GM19324 (cell line): ENCODE data around the gene TNFRSF9.
"Not testable (repeated sequence)": the region's sequence is repeated elsewhere in the genome, so short reads cannot be mapped to it uniquely, and the experiment has no call there.

Source experiments
- ATAC-seq: cut with Tn5 transposase; IDR thresholded peaks from one replicate; pipeline ENCODE4 v1.9.1; 2021; ENCODE audit warnings: mild to moderate bottlenecking, moderate library complexity; ENCODE audit not compliant: unreplicated experiment, low FRiP score

The TNFRSF9 gene

DNA sequence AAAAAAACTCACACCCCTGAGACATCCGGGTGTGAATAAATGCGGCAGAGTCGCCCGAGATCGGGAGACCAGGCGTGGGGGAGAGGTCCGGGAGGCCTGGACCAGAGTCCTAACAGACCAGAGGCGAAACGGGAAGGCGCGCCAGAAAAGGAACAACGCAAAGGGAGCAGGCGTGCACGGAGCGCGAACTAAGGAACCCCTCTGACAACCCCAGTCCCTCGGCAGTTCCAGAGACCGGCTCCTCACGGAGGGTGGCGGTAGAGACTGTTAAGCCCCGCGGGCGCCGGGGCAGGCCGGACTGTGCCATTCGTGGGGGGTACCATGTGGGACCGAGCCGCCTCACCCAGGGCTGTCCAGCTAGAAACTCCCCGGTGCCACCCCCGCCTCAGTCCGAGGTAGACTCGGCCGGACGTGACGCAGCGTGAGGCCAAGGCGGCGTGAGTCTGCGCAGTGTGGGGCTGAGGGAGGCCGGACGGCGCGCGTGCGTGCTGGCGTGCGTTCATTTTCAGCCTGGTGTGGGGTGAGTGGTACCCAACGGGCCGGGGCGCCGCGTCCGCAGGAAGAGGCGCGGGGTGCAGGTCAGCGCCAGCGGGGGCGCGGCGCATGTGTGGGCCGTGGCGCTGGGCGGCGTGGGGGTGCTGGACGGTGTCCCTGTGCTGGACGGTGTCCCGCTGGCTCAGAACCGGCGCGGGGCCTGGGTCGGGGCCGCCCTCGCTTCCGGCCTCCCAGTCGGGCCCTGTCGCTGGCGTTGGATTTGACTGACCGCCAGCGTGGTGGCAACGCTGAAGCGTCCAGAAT, 20.8 kb upstream of the TNFRSF9 start, which contains the start of gene PARK7:
Gene PARK7, plus strand, starts transcription at position 496 of the 798 bp plus-strand sequence. CDS start 1,075 bp downstream, outside the sequence.
- peak; percentile 93 for ATAC-seq

DNA sequence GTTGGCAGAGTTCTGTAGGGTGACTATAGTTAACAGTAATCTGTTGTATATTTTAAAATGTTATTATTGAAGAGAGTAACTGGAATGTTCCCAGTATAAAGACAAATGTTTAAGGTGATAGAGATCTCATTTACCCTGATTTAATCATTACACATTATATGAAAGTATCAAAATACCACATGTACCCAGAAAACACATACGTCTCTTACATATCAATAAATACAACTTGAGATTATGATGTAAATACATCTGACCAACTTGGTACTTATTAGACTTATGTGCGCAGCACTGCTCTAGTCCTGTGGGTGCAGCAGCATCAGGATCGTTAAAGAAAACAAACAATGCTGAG, 20.2 kb upstream of the TNFRSF9 start:
- no peak for ATAC-seq

DNA sequence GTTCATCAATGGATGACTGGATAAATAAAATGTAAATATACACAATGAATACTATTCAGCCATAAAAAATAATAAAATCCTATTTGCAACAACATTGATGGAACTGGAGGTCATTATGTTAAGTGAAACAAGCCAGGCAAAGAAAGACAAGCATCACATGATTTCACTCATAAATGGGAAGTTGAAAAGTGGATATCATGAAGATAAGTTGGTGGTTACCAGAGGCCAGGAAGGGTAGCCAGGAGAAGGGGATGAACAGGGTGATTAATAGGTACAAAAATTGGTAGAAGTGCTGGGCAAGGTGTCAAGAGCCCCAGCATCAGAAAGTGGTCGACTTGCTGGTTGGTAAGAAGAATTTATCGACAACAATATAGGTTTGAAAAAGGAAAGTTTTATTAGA, 19.5 kb upstream of the TNFRSF9 start:
- no peak for ATAC-seq

DNA sequence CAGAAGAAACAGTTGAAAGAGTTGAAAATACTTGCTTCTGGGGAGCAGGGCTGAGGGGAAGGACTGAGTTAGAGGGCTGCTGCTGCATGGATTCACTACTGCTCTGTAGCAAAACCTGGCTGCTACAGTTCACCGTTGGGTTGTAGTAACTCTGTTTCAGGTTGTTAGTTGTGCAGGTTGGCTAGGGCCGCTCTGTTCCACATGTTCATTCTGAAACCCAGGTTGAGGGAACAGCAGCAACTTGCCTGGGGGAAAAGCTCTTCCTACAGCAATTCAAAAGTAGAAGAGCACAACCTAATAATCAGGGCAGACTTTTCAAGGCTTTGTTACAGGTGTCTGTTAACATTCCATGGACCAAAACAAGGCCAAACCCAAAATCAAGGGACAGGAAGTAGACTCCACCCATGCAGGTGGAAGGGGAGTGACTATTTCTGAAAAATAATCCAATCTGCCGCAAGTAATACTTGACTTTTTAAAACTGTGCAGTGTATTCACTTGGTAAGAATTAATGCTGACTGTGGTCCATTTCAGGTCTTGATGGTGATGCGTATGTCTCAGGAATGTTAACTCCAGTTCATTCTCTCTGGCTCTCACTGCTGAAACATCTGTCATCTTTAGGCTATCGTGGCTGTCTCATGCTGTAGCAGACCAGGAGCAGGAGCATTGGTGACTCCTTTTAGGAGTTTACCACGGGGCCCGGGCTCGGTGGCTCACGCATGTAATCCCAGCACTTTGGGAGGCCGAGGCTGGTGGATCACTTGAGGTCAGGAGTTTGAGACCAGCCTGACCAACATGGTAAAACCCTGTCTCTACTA, 15.8 kb upstream of the TNFRSF9 start:
- no peak for ATAC-seq

DNA sequence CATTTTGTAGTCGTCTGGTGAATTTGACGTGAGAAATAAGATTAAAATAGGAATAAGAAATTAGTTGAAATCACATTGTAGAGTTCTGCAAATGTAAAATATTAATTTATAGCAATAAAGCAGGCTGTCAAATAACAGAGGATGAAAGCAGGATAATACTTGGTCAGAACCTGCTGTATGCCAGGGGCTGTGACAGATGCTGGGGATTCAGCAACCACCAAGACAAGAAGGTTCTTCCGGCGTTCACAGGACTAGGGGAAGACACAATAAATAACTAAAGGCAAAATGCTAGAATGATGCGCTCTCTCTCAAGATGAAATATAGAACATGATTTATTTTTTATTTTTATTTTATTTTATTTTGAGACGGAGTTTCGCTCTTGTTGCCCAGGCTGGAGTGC, 14.0 kb upstream of the TNFRSF9 start:
- no peak for ATAC-seq

DNA sequence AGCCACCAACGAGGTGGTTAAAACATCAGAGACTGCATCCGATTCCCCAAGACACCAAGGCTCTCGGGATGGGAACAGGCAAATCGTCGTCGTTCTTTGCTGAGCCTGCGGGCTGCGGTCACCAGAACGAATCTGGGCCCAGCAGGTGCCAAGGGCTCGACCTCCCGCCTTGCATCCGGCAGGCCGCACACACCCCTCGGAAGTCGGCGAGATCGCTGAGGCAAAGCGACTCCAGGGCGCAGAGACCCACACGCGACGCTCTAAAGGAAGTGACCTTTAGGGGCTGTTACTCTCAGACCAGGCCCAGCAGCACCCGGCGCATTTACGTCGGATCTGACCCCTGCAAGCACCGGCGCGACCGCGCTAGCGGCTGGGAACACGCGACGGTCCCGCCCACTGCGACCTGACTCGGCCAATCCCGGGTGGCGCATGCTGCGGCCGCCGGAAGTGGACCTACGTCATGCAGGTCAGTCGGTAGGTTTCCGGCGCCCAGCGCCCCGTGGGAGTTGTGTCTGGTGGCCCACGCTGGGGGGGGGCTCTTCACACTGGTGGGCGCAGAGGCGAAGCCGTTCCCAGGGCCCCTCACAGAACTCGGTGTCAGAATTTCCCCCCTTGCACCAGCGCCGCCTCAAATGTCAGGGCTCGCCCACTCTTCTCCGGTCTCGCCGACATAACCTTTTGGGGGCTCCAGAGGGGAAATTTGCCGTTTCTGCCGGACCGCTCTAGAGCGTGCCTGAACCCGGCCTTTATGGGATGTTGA, 13.4 kb upstream of the TNFRSF9 start:
- ATAC-seq, result peak; percentile 97

DNA sequence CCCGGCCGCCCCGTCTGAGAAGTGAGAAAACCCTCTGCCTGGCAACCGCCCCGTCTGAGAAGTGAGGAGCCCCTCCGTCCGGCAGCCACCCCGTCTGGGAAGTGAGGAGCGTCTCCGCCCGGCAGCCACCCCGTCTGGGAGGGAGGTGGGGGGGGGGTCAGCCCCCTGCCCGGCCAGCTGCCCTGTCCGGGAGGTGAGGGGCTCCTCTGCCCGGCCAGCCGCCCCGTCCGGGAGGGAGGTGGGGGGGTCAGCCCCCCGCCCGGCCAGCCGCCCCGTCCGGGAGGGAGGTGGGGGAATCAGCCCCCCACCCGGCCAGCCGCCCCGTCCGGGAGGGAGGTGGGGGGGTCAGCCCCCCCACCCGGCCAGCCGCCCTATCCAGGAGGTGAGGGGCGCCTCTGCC, 12.2 kb upstream of the TNFRSF9 start:
- not testable (repeated sequence) for ATAC-seq

DNA sequence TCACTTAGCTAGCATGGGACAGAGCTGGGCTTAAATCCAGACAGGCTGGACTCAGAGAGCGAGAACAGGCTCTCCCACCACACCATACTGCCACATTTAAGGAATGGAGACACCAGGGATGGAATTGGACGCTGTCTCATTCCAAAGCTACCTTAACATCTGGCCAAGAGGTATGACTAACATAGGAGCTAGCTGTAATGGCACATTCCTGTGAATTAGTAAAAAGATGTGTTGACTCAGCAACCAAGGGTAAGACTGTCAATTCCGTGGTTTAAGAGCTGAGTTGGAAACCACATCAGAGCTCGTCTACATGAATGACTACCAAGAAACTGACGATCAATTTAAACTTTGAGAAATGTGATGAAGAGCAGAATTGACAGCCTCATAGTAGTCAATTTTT, 8.3 kb upstream of the TNFRSF9 start:
- ATAC-seq, result no peak

DNA sequence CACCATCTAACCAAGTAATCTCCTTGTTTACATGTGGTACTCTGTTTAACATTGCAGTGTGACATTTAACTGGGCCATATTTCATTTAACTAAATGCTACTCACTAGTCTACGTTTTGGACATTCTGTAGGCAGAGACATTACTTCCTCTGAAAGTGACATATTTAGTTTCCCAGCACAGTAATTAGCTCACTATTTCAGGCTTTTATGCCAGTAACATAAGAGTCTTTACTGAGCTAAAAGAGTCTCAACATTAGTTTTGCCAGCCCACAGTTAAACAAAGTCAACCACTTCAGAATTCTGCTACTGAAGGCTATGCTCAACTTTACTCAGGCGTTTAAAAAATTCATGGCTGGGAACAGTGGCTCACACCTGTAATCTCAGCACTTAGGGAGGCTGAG, 2.6 kb upstream of the TNFRSF9 start:
- ATAC-seq, result no peak

DNA sequence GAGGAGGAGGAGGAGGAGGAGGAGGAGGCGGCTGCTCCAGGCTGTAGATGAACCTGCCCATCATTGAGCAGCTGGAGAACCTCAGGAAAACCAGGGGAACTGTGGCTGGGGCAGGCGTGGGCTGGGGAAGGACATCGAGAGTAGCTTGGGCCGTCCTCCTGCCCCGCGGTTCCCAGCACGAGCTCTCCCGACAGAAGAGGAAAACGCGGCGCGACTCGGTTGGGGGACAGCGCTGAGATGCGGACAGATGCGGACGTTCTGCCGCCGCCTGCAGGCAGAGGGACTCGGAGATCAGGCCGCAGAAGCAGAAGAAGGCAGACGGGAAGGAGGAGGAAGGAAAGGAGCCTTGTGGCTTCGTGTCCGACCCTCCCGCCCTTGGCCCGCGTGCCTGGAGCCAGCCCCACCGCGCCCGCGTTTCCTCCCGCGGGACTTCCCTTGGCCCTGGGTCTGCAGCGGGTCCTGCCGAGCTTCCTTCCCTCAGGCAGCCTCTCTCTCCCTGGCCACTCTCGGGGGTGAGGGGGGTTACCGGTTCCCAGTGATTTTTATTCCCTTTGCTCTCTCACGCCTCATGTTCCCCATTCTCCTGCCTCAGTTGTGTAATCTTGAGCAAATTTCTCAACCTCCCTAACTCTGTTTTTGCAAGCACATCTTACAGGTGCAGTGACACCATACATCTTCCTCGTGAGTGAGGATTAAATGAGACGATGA, 1.7 kb upstream of the TNFRSF9 start:
- ATAC-seq, result no peak

DNA sequence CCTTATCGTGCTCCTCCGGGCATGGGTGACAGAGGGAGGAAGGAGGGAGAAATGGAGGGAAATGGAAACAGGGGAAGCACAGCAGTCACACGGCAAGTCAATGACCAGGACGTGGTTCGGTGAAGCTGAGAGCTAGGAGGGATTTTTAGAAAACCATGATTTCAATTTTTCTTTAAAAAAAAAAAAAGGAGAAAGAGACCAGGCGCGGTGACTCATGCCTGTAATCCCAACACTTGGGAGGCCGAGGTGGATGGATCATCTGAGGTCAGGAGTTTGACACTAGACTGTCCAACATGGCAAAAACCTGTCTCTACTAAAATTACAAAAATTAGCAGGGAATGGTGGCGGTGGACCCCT, 776 bp upstream of the TNFRSF9 start:
- no peak for ATAC-seq

DNA sequence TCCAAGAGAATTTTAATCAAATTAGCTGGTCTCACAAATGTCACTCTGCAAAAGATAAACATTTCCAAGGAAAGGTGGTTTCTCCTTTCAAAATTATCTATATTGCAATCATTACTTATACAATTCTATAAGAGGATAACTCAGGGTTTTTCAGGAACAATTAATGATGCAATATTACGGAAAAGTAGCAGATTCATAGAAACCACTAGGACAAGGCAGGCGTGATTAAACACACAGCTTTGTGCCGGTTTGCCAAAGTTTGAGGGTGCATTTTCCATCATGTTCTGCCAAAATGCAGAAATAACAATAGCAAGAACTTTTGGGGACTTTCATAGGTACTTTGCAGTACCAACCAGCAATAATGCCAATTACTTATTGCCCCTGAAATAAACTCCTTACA, 605 bp downstream of the TNFRSF9 start:
- no peak for ATAC-seq

DNA sequence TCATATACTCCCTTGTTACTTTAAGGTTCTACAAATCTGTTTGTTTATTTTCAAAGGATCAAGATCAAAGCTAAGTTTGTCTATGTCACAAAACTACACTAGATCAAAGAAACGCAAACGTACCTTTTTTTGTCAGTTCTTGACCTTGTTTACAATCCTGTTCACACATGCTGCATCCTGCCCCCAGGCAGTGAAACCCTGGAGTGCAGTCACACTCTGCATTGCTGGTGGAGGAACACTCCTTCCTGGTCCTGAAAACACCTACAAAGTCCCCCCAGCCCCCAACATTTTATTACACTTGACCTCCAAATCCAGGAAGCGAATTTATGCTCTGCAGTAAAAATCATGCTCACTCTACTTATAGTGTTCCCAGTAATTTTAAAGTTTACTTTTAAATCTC, 2.6 kb downstream of the TNFRSF9 start:
- ATAC-seq, result no peak

DNA sequence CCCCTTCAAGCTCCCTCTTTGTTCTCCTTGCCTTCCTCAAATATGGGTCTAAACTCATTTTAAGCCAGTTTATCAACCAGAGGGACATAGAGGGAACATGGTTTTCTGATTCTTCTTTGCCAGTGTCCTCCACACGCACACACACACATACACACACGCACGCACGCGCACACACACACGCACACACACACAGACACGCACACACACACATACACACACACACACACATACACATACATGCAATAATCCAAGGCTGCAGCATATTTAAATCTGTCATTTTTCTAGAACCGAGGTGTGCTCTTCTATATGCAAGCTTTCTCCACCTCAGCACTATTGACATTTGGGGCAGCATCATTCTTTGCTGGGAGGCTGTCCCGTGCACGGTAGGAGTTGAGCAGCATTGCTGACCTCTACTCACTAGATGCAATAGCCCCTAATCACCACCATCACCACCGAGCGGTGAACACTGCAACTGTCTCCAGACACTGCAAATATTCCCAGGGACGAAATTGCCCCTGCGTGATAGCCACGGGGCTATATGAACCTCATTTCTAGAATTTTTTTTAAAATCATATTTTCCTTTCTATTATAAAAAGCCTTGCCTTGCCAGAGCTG, 8.0 kb downstream of the TNFRSF9 start:
- ATAC-seq, result no peak

DNA sequence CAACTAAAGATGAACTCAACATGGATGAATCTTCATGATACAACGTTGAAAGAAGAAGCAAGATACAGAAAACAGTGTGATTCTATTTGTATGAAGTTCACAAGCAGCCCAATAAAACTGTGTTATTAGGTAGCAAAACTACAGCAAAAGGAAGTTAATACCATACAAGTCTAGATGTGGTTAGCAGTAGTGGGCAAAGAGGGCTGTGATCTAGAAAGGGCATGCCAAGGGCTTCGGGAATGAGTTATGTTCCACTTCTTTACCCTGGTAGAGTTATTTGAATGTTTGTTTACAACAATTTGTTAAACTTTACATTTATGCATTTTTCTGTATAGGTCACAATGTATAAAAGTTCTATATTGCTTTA, 9.2 kb downstream of the TNFRSF9 start:
- no peak for ATAC-seq

DNA sequence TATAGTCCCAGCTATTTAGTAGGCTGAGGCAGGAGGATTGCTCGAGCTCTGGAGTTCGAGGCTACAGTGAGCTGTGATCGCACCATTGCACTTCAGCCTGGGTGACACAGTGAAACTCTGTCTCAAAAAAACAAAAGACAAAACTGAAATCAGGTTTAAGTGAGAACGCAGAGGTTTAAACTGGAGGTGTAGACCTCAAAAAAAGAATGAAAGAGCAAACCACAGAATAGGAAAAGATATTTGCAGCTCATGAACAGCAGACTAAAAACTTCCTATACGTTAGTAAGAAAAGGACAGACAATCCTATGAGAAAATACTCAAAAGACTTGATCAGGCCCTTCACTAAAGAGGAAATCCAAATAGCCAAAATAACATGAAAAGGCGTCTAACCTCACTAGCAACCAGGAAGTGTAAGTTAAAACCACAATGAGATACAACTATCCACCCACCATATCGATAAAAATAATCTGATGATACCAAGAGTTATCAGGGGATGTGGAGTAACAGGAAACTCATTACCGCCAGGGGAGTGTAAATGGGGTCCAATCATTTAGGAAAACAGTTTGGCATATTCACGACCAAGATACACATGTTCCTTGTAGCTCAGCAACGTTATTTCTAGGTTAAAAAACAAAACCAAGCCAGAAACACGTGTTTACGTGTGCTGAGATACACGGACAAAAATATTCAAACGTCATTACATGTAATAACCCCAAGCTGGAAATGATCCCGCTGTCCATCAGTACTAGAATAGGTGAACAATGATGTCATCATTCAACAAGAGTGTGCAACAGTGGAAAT, 9.8 kb downstream of the TNFRSF9 start:
- no peak for ATAC-seq

DNA sequence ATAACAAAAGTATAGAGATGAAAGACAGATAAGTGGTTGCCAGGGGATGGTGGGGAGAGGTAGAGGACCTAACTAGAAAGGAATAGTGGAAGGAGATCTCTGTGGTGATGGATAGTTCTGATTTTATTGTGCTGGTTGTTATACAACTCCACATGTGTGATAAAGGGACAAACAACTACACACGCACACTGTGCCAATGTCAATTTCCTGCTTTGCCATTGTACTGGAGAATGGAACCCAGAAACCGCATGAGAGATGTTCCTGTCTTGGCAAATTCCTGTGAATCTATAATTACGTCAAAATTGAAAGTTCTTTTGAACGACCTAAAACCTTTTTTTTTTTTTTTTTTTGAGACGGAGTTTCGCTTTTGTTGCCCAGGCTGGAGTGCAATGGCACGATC, 11.0 kb downstream of the TNFRSF9 start:
- no peak for ATAC-seq

DNA sequence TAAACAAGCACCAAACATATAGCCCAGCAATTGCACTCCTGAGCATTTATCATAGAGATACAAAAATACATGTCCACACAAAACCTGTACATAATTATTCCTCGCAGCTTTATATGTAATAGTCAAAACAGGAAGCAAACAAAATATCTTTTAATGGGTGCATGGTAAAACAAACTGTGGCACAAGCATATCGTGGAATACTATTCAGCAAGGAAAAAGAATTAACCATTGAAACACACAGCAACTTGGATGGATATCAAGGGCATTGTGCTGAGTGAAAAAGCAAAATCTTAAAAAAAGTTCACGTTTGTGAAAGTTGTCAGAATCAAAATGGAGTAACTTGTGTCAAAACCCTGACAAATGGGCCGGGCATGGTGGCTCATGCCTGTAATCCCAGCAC, 12.4 kb downstream of the TNFRSF9 start:
- no peak for ATAC-seq

DNA sequence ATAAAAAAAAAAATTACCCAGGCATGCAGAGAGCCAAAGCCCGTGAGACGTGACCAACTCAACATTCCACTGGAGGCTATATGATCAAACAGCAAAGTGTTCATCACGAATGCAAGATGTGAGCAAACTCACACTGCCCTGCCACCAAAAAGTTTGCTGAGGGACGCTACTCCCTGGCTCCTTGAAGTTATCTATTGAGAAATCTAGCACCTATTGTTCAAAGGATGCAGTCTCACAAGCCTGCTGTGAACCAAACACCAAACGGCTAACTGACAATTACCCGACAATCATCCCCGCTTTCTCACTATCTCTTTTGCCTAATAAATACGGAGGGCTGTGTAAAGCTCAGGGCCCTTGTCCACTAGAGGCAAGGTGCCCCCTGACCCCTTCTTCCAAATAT, 13.6 kb downstream of the TNFRSF9 start:
- not testable (repeated sequence) for ATAC-seq
